Endothelial cell of umbilical vein (primary cell): ENCODE measurements around the gene SLC10A7. TPM values are rescaled to one million over a fixed set of nuclear protein-coding genes. Genes with fewer than 3 reads are reported as not detected.

ENCODE experiments used
- BruUV-seq: library from RNA; stranded (reverse); fragments of 400-500 nt; replicated peaks from 2 replicates; lab custom pipeline; 2021; lab: Mats Ljungman, UMichigan
- CTCF ChIA-PET: fragments of 300-600, 350-600 bp; sonication (Branson Sonifier 250); formaldehyde crosslinking; loops from one replicate; lab custom pipeline; 2021; ENCODE audit warnings: antibody characterized with exemption, inconsistent platforms; lab: Charles Lee
- POLR2A ChIA-PET: fragments of 300-600, 350-600 bp; sonication (Branson Sonifier 250); formaldehyde crosslinking; loops from one replicate; lab custom pipeline; 2021; ENCODE audit warnings: antibody characterized with exemption, inconsistent platforms; lab: Charles Lee
- DNase-seq: peaks from one replicate; pipeline ENCODE4 v3.0.0-alpha.2; 2011; ENCODE audit warnings: low read depth, low spot score
- FAIRE-seq: peaks from 2 replicates; lab custom pipeline; 2011; peaks lifted over from hg19 to GRCh38; lab: Jason Lieb, UNC
- H2AFZ ChIP-seq: 2 replicates; pipeline ENCODE4 v1.6.0; 2012; ENCODE audit warnings: low read depth, low read length, control low read depth, inconsistent platforms
- H3K27ac ChIP-seq: 2 replicates; pipeline ENCODE4 v1.5.1; 2011; ENCODE audit warnings: low read depth, mild to moderate bottlenecking, control low read depth, low read length, moderate library complexity; ENCODE audit not compliant: insufficient read depth
- H3K27me3 ChIP-seq, 2 experiments: 2 replicates each; pipeline versions ENCODE4 v1.6.0 to v1.6.1; 2011; ENCODE audit warnings: low read length in 2 of 2, mixed read lengths in 1 of 2; ENCODE audit not compliant: control insufficient read depth in 2 of 2, insufficient read depth in 2 of 2
- H3K36me3 ChIP-seq, 2 experiments: 2 replicates in 1 of 2; 3 replicates in 1 of 2; pipeline ENCODE4 v1.5.1; 2011; ENCODE audit warnings: low read length in 2 of 2, mild to moderate bottlenecking in 1 of 2, moderate library complexity in 1 of 2; ENCODE audit not compliant: control insufficient read depth in 2 of 2, insufficient read depth in 2 of 2; ENCODE audit errors: extremely low read depth in 1 of 2
- H3K4me1 ChIP-seq: 3 replicates; pipeline ENCODE4 v1.5.1; 2011; ENCODE audit warnings: mild to moderate bottlenecking, low read length; ENCODE audit not compliant: control insufficient read depth, insufficient read depth; ENCODE audit errors: extremely low read depth
- H3K4me2 ChIP-seq: 2 replicates; pipeline ENCODE4 v1.6.1; 2011; ENCODE audit warnings: low read length, control low read depth, mixed read lengths; ENCODE audit not compliant: insufficient read depth
- H3K4me3 ChIP-seq, 3 experiments: fragments of 200-600 bp in 1 of 3; sonication (generic), shearing (Covaris generic) in 1 of 3; replicated peaks in 1 of 3; 2 replicates each; pipeline ENCODE4 v1.5.1; 2011 to 2016; ENCODE audit warnings: control low read depth in 3 of 3, low read length in 3 of 3, mild to moderate bottlenecking in 2 of 3, inconsistent platforms in 1 of 3, low read depth in 1 of 3, moderate library complexity in 1 of 3; ENCODE audit not compliant: insufficient read depth in 1 of 3
- H3K79me2 ChIP-seq: 2 replicates; pipeline ENCODE4 v1.6.0; 2012; ENCODE audit warnings: low read length, inconsistent platforms; ENCODE audit not compliant: control insufficient read depth, insufficient read depth
- H3K9ac ChIP-seq: replicated peaks from 2 replicates; pipeline ENCODE3; 2011; ENCODE audit warnings: low read length, control low read depth; ENCODE audit not compliant: insufficient read depth; ENCODE audit errors: extremely low read depth
- H3K9me1 ChIP-seq: replicated peaks from 3 replicates; pipeline ENCODE4 v1.6.0; 2011; ENCODE audit warnings: mild to moderate bottlenecking, low read length; ENCODE audit not compliant: control insufficient read depth, insufficient read depth; ENCODE audit errors: extremely low read depth
- H3K9me3 ChIP-seq: replicated peaks from 2 replicates; pipeline ENCODE4 v1.5.1; 2012; ENCODE audit warnings: low read length, inconsistent platforms; ENCODE audit not compliant: control insufficient read depth, insufficient read depth
- H4K20me1 ChIP-seq: replicated peaks from 2 replicates; pipeline ENCODE3; 2011; ENCODE audit warnings: mild to moderate bottlenecking, low read length; ENCODE audit not compliant: control insufficient read depth, insufficient read depth; ENCODE audit errors: extremely low read depth
- EZH2 ChIP-seq: IDR thresholded peaks from 2 replicates; pipeline ENCODE4 v1.6.1; 2012; ENCODE audit warnings: borderline replicate concordance, low read depth, mild to moderate bottlenecking, moderate library complexity, low read length, inconsistent platforms; ENCODE audit not compliant: severe bottlenecking
- FOS ChIP-seq: IDR thresholded peaks from 2 replicates; pipeline ENCODE4 v1.6.1; 2011; ENCODE audit warnings: mild to moderate bottlenecking, low read length, moderate library complexity, borderline replicate concordance; ENCODE audit not compliant: insufficient read depth
- GATA2 ChIP-seq: IDR thresholded peaks from 2 replicates; pipeline ENCODE4 v1.7.0; 2011; ENCODE audit warnings: low read depth, mild to moderate bottlenecking, moderate library complexity, mixed read lengths, low read length; ENCODE audit not compliant: insufficient read length, insufficient read depth
- JUN ChIP-seq: IDR thresholded peaks from 2 replicates; pipeline ENCODE4 v1.6.1; 2011; ENCODE audit warnings: borderline replicate concordance, low read depth; ENCODE audit not compliant: insufficient read length, insufficient read depth
- MAX ChIP-seq: IDR thresholded peaks from 2 replicates; pipeline ENCODE4 v1.6.1; 2011; ENCODE audit not compliant: insufficient read depth, insufficient read length
- MYC ChIP-seq: IDR thresholded peaks from one replicate; pipeline ENCODE4 v1.6.1; 2011; ENCODE audit warnings: mild to moderate bottlenecking, low read depth, low read length
- POLR2A ChIP-seq: IDR thresholded peaks from 2 replicates; pipeline ENCODE4 v1.6.1; 2012; ENCODE audit warnings: low read depth, mild to moderate bottlenecking, control low read depth, low read length
- POLR2AphosphoS5 ChIP-seq: IDR thresholded peaks from 2 replicates; pipeline ENCODE4 v1.6.1; 2012; ENCODE audit warnings: low read depth, mild to moderate bottlenecking, control low read depth, low read length, moderate library complexity; ENCODE audit not compliant: insufficient read depth
- dilution Hi-C: fragments of 300-500 bp; cut with MboI; formaldehyde crosslinking; loops from one replicate; pipeline ENCODE4 v1.15.0; 2019; ENCODE audit warnings: low sequenced_read_pairs; ENCODE audit not compliant: extremely low pct_ligation_motif_present
- intact Hi-C: fragments of 100-400 bp; cut with micrococcal nuclease; formaldehyde crosslinking; loops from one replicate; pipeline ENCODE4 v1.10.0; 2022
- polyA plus RNA-seq, 4 experiments: library from polyadenylated mRNA; depleted of rRNA in 3 of 4; stranded (reverse) in 3 of 4; unstranded in 1 of 4; fragments of >200 nt; gene quantifications; 2 replicates each; pipeline versions ENCODE4 v1.2.1 to v1.2.3, GENCODE V29; 2011 to 2012; ENCODE audit warnings: missing spikeins in 1 of 4
- total RNA-seq: library from RNA; stranded (reverse); gene quantifications from 2 replicates; pipeline ENCODE4 v1.2.3, GENCODE V29; 2021
- TF ChIP-seq, protein P1 (sequence below), 2 donors: IDR thresholded peaks; 1 replicate in 1 of 2; 2 replicates in 1 of 2; pipeline ENCODE4 v1.5.1; 2011; ENCODE audit warnings: low read length in 2 of 2, mild to moderate bottlenecking in 2 of 2, moderate library complexity in 2 of 2, control low read depth in 1 of 2, inconsistent platforms in 1 of 2, low read depth in 1 of 2; ENCODE audit not compliant: insufficient read depth in 1 of 2; ENCODE audit errors: extremely low read depth in 1 of 2

The SLC10A7 gene
- total and polyA plus RNA-seq, 2 donors (not counting 3 experiments of a cell fraction or from before 2014, with no cell fraction given), result 13.6 to 20.4 TPM

GRCh38 chr4:146443525-146443924, 78.2 kb downstream of the SLC10A7 start:
- TF ChIP-seq EZH2, result no peak
- no peak for TF ChIP-seq JUN
- no peak for TF ChIP-seq MYC
- Histone ChIP-seq H4K20me1 (no peaks in the 10 kb centered on the region), H3K4me3 (no peak overlapping the region), H2AFZ (no peak overlapping the region), H3K4me1 (peaks cover 6% of the 10 kb centered on the region), H3K9ac (no peak overlapping the region), H3K27ac (no peak overlapping the region), H3K9me1 (no peaks in the 10 kb centered on the region), H3K36me3 (no peaks in the 10 kb centered on the region), H3K79me2 (no peaks in the 10 kb centered on the region), H3K27me3 (no peaks in the 10 kb centered on the region), H3K4me2 (no peak overlapping the region), H3K9me3 (no peaks in the 10 kb centered on the region)
- dilution Hi-C loops (no loop called here), intact Hi-C loops (no loop called here)
- BruUV-seq, result no TSS peak
- FAIRE-seq (no peak), DNase-seq (no peak)
- CTCF ChIA-PET, result interaction anchor here (0.7 to 1.8 kb wide), 6 partner anchors 9 to 42 kb away, joined by 3 to 7 read pairs (median 4); no protein-coding TSS in a partner anchor
- POLR2A ChIA-PET, result no interaction called here

DNA sequence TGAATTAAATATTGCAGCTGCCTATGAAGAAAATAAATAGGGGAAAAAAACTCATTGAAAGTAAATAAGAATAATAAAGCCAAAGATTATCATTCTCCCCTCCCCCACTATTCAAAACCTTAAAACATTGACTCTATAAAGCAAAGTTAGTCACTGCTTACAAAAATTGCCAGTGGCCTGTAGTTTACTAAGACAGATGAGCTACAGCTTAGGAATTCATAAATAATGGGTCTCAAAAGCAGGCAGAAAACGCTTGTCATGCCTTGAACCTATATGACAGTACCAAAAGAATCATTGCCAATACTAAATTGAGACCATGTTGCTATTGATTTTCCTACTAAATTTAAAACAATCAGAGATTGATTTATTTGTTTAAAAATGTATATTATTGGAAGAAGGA, 78.9 kb downstream of the SLC10A7 start:
- ChIA-PET POLR2A (no interaction called here), CTCF (interaction anchor here (0.7 to 1.8 kb wide), 7 partner anchors 11 to 43 kb away, joined by 3 to 7 read pairs (median 3); no protein-coding TSS in a partner anchor)
- FAIRE-seq, result peak; percentile 57

More for the DNA sequence above, 78.9 kb downstream of the SLC10A7 start:
- no peak overlapping the region for H3K4me2 ChIP-seq
- no peaks in the 10 kb centered on the region for H3K36me3 ChIP-seq
- TF ChIP-seq JUN, result no peak
- TF ChIP-seq, protein P1, sequence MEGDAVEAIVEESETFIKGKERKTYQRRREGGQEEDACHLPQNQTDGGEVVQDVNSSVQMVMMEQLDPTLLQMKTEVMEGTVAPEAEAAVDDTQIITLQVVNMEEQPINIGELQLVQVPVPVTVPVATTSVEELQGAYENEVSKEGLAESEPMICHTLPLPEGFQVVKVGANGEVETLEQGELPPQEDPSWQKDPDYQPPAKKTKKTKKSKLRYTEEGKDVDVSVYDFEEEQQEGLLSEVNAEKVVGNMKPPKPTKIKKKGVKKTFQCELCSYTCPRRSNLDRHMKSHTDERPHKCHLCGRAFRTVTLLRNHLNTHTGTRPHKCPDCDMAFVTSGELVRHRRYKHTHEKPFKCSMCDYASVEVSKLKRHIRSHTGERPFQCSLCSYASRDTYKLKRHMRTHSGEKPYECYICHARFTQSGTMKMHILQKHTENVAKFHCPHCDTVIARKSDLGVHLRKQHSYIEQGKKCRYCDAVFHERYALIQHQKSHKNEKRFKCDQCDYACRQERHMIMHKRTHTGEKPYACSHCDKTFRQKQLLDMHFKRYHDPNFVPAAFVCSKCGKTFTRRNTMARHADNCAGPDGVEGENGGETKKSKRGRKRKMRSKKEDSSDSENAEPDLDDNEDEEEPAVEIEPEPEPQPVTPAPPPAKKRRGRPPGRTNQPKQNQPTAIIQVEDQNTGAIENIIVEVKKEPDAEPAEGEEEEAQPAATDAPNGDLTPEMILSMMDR (IDR thresholded peaks at IDR 0.05; ENCODE audit: extremely low read depth in 1 of 2, insufficient read depth in 1 of 2, low read depth in 1 of 2, low read length in 2 of 2), result no peak
- TF ChIP-seq POLR2A, result no peak
- TF ChIP-seq GATA2, result no peak
- TF ChIP-seq EZH2, result no peak
- no peak for TF ChIP-seq FOS
- TF ChIP-seq MAX, result no peak
- TF ChIP-seq POLR2AphosphoS5, result no peak
- TF ChIP-seq MYC, result no peak
- no peaks in the 10 kb centered on the region for H3K9me3 ChIP-seq
- H2AFZ ChIP-seq, result no peak overlapping the region
- intact Hi-C loops, result no loop called here
- no peaks in the 10 kb centered on the region for H3K79me2 ChIP-seq
- H3K27me3 ChIP-seq, result no peaks in the 10 kb centered on the region
- no peak overlapping the region for H3K27ac ChIP-seq
- H3K4me1 ChIP-seq, result peaks cover 12% of the 10 kb centered on the region
- no peak overlapping the region for H3K9ac ChIP-seq
- no peaks in the 10 kb centered on the region for H3K9me1 ChIP-seq
- no peaks in the 10 kb centered on the region for H4K20me1 ChIP-seq
- DNase-seq, result no peak
- BruUV-seq, result no TSS peak
- no peak overlapping the region for H3K4me3 ChIP-seq
- dilution Hi-C loops, result no loop called here
